ENCODE results near the gene CTXN1.

DNA sequence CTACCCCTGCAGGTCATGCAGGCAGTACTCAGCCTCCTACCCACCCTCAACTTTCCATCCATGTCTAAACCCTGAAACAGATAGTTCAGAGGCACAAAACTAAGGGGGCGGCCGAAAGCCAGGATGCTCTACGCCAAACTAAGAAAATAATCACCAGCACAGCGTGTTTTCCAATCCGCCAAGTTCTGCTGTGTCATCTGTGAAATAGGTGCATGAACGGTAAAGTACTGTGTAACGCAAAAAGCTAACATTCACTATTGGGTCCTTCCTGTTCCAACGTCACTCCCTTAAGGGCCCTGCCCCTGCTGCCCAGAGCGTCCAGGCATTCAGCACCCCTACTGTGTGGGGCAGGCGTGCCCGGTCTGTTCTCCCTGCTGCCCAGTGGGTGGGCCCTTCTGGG is 29.8 kb upstream of the CTXN1 start:
- no peak for TF ChIP-seq POLR2A (IDR thresholded peaks at IDR 0.05)
- TF ChIP-seq, protein P1, sequence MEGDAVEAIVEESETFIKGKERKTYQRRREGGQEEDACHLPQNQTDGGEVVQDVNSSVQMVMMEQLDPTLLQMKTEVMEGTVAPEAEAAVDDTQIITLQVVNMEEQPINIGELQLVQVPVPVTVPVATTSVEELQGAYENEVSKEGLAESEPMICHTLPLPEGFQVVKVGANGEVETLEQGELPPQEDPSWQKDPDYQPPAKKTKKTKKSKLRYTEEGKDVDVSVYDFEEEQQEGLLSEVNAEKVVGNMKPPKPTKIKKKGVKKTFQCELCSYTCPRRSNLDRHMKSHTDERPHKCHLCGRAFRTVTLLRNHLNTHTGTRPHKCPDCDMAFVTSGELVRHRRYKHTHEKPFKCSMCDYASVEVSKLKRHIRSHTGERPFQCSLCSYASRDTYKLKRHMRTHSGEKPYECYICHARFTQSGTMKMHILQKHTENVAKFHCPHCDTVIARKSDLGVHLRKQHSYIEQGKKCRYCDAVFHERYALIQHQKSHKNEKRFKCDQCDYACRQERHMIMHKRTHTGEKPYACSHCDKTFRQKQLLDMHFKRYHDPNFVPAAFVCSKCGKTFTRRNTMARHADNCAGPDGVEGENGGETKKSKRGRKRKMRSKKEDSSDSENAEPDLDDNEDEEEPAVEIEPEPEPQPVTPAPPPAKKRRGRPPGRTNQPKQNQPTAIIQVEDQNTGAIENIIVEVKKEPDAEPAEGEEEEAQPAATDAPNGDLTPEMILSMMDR (IDR thresholded peaks at IDR 0.05), result no peak

Data from gastroesophageal sphincter (tissue), 3 donors.